BLaER1 (cell line): ENCODE data around the gene SMG5.

Experiments
- H3K27ac ChIP-seq: shearing (Covaris generic); formaldehyde crosslinking; 2 replicates; pipeline ENCODE4 v1.8.1; 2022
- H3K27me3 ChIP-seq: shearing (Covaris generic); formaldehyde crosslinking; 2 replicates; pipeline ENCODE4 v1.8.1; 2022
- H3K36me3 ChIP-seq: shearing (Covaris generic); formaldehyde crosslinking; 2 replicates; pipeline ENCODE4 v1.8.1; 2022
- H3K4me1 ChIP-seq: shearing (Covaris generic); formaldehyde crosslinking; 2 replicates; pipeline ENCODE4 v1.8.1; 2022
- H3K4me2 ChIP-seq: shearing (Covaris generic); formaldehyde crosslinking; 2 replicates; pipeline ENCODE4 v1.8.1; 2022
- H3K4me3 ChIP-seq: shearing (Covaris generic); formaldehyde crosslinking; 2 replicates; pipeline ENCODE4 v1.8.1; 2022
- H3K9ac ChIP-seq: shearing (Covaris generic); formaldehyde crosslinking; 2 replicates; pipeline ENCODE4 v1.8.1; 2022
- H3K9me3 ChIP-seq: shearing (Covaris generic); formaldehyde crosslinking; 2 replicates; pipeline ENCODE4 v1.8.1; 2022
- H4K20me1 ChIP-seq: shearing (Covaris generic); formaldehyde crosslinking; 2 replicates; pipeline ENCODE4 v1.8.1; 2022
- Cebpa-rat ChIP-seq: shearing (Covaris generic); IDR thresholded peaks from 2 replicates; pipeline ENCODE4 v1.8.1; 2022

SMG5 gene

GRCh38 chr1:156204686-156205085 lies 77.9 kb downstream of the SMG5 start:
- H3K9ac ChIP-seq, result no peak overlapping the region
- H4K20me1 ChIP-seq, result peaks cover 19% of the 10 kb centered on the region; the same call in 1 of the 2 replicates
- H3K4me1 ChIP-seq, result 0 out of 2 replicates have a peak, but pooled peaks cover 9% of the 10 kb centered on the region
- no peak for TF ChIP-seq Cebpa-rat
- peaks cover 92% of the 10 kb centered on the region for H3K36me3 ChIP-seq
- no peak overlapping the region for H3K4me2 ChIP-seq
- no peak overlapping the region for H3K27ac ChIP-seq
- H3K4me3 ChIP-seq, result no peak overlapping the region
- no peaks in the 10 kb centered on the region for H3K27me3 ChIP-seq
- no peaks in the 10 kb centered on the region for H3K9me3 ChIP-seq

GRCh38 chr1:156203331-156203730 lies 79.3 kb downstream of the SMG5 start:
- Histone ChIP-seq H3K4me3 (no peak overlapping the region), H3K36me3 (peaks cover 91% of the 10 kb centered on the region), H3K9ac (no peak overlapping the region), H3K4me1 (0 out of 2 replicates have a peak, but pooled peaks cover 9% of the 10 kb centered on the region), H3K27ac (no peak overlapping the region), H3K4me2 (no peak overlapping the region), H3K9me3 (no peaks in the 10 kb centered on the region), H4K20me1 (peaks cover 31% of the 10 kb centered on the region), H3K27me3 (no peaks in the 10 kb centered on the region)
- TF ChIP-seq Cebpa-rat, result no peak

- Histone ChIP-seq H3K9ac (no peak overlapping the region), H3K4me2 (no peak overlapping the region), H3K27ac (no peak overlapping the region), H4K20me1 (peaks cover 63% of the 10 kb centered on the region), H3K4me1 (peaks cover 18% of the 10 kb centered on the region), H3K9me3 (no peaks in the 10 kb centered on the region), H3K27me3 (no peaks in the 10 kb centered on the region), H3K36me3 (peaks cover 89% of the 10 kb centered on the region), H3K4me3 (no peak overlapping the region)
- TF ChIP-seq Cebpa-rat, result no peak
Observed at GRCh38 chr1:156200044-156200443, 82.6 kb downstream of the SMG5 start.
